Right atrium auricular region (tissue), 2 donors: ENCODE measurements around the gene PMEPA1. TPM values are rescaled to one million over a fixed set of nuclear protein-coding genes. Genes with fewer than 3 reads are reported as not detected.

ENCODE experiments used
- DNase-seq: peaks from one replicate; pipeline ENCODE4 v3.0.0-alpha.2; 2019; ENCODE audit warnings: low spot score
- H3K27ac ChIP-seq, 2 donors: fragments of 200-600 bp; sonication (generic); 1 replicate in 1 of 2; 2 replicates in 1 of 2; pipeline ENCODE4 v1.5.1; 2016 to 2019
- H3K27me3 ChIP-seq, 2 donors: fragments of 200-600 bp; sonication (generic); one replicate each; pipeline versions ENCODE4 v1.5.1 to v1.6.0; 2017 to 2019
- H3K36me3 ChIP-seq: fragments of 200-600 bp; sonication (generic); one replicate; pipeline ENCODE4 v1.5.1; 2016
- H3K4me1 ChIP-seq, 2 donors: fragments of 200-600 bp; sonication (generic); one replicate each; pipeline versions ENCODE4 v1.5.1 to v1.6.0; 2017 to 2019
- H3K4me3 ChIP-seq, 2 donors: fragments of 200-600 bp; sonication (generic); 1 replicate in 1 of 2; 2 replicates in 1 of 2; pipeline ENCODE4 v1.5.1; 2017 to 2019; ENCODE audit warnings: mild to moderate bottlenecking in 1 of 2, moderate library complexity in 1 of 2
- H3K9me3 ChIP-seq, 2 donors: fragments of 200-600 bp; sonication (generic); one replicate each; pipeline ENCODE4 v1.5.1; 2019
- total RNA-seq, 2 donors: library from RNA; depleted of rRNA; stranded (reverse); fragments of >200 nt; gene quantifications; one replicate each; pipeline ENCODE4 v1.1.0, GENCODE V29; 2016
- TF ChIP-seq, protein P1 (sequence below), 2 donors: fragments of 200-600 bp; sonication (generic); IDR thresholded peaks; one replicate each; pipeline ENCODE4 v1.5.1; 2019; ENCODE audit warnings: antibody characterized with exemption in 2 of 2

The PMEPA1 gene
- total RNA-seq, 2 donors from 2014 or later, result 12.5 to 16.7 TPM

- H3K4me1 ChIP-seq, result peaks cover 0 to 19% of the 10 kb centered on the region in 2 donors
- H3K36me3 ChIP-seq, result no peaks in the 10 kb centered on the region
- H3K4me3 ChIP-seq, result no peak overlapping the region
- H3K27me3 ChIP-seq, result no peaks in the 10 kb centered on the region
- TF ChIP-seq, protein P1, sequence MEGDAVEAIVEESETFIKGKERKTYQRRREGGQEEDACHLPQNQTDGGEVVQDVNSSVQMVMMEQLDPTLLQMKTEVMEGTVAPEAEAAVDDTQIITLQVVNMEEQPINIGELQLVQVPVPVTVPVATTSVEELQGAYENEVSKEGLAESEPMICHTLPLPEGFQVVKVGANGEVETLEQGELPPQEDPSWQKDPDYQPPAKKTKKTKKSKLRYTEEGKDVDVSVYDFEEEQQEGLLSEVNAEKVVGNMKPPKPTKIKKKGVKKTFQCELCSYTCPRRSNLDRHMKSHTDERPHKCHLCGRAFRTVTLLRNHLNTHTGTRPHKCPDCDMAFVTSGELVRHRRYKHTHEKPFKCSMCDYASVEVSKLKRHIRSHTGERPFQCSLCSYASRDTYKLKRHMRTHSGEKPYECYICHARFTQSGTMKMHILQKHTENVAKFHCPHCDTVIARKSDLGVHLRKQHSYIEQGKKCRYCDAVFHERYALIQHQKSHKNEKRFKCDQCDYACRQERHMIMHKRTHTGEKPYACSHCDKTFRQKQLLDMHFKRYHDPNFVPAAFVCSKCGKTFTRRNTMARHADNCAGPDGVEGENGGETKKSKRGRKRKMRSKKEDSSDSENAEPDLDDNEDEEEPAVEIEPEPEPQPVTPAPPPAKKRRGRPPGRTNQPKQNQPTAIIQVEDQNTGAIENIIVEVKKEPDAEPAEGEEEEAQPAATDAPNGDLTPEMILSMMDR (IDR thresholded peaks at IDR 0.05), result no peak
- DNase-seq, result no peak
- H3K27ac ChIP-seq, result no peak overlapping the region
- no peaks in the 10 kb centered on the region for H3K9me3 ChIP-seq
These were observed 33.8 kb upstream of the PMEPA1 start for GRCh38 chr20:57743450-57744095.

DNA sequence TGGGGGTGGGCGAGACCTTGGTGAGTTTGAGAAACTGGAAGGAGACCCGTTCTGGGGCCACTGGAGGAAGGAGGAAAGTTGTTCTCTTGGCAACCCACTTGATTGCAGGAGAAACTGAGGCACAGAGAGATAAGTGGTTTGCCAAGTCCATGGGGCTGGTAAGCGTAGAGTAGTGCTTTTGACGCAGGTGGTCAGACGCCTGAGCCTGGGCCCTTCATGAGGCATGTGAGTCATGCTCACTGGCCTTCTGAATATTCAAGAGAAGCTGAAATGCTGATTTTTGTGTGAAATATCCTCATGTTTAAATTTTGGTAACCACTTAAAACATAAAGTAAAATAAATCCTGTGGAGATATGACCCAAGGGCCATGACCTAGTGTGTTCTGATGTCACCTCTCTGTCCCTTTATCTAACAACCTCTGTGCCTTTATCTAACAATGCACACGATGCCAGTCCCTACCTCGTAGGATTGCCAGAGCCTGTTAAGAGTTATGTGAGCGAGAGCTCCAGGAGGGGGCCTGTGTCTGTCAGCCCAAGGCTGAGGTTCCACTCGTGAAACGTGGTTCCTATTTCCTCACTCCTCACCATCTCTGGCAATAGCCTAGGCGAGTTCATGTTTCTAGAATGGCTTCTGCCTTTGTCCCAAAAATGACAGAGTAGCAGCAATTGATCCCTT is 32.8 kb upstream of the PMEPA1 start:
- H3K27me3 ChIP-seq, result no peaks in the 10 kb centered on the region
- no peaks in the 10 kb centered on the region for H3K36me3 ChIP-seq
- H3K4me3 ChIP-seq, result no peak overlapping the region
- H3K4me1 ChIP-seq, result peaks cover 0 to 10% of the 10 kb centered on the region in 2 donors
- no peaks in the 10 kb centered on the region for H3K9me3 ChIP-seq
- no peak for DNase-seq
- TF ChIP-seq, protein P1 (IDR thresholded peaks at IDR 0.05), result no peak
- H3K27ac ChIP-seq, result no peak overlapping the region

DNA sequence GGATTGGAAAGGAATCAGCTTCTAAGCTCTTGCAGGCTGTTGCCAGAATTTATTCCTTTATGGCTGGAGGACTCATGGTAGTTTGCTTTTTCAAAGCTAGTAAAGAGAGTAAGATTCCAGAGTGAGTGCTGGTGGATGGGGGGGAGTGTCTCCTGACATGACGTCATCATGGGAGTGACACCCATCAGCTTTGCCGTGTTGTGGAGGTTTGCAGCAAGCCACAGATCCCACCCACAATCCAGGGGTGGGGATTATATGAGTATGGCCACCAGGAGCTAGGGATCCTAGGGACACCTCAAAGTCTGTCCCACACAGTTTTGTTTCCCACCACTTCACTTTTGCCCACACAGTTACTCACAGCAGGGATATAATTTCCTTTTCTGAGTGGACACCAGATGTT is 28.7 kb upstream of the PMEPA1 start:
- TF ChIP-seq, protein P1 (IDR thresholded peaks at IDR 0.05), result no peak
- Histone ChIP-seq H3K4me1 (no peaks in the 10 kb centered on the region), H3K27ac (no peak overlapping the region), H3K27me3 (no peaks in the 10 kb centered on the region), H3K4me3 (no peak overlapping the region), H3K9me3 (no peaks in the 10 kb centered on the region), H3K36me3 (no peaks in the 10 kb centered on the region)
- DNase-seq, result no peak

DNA sequence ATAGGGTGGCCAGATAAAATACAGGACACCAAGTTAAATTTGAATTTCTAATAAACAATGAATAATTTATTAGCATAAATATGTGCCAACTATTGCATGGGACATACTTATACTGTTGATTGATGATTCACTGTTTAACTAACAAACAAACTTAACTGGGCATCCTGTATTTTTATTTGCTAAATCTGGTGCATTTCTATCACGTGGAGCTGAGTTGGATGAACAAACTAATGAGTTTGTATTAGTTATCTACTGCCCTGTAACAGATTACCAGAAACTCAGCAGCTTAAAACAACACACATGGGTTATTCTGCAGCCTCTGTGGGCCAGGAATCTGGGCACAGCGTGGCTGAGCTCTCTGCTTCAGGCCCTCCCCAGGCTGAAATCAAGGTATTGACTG is 28.2 kb upstream of the PMEPA1 start:
- DNase-seq, result no peak
- Histone ChIP-seq H3K4me1 (no peaks in the 10 kb centered on the region), H3K27me3 (no peaks in the 10 kb centered on the region), H3K9me3 (no peaks in the 10 kb centered on the region), H3K36me3 (no peaks in the 10 kb centered on the region), H3K27ac (no peak overlapping the region), H3K4me3 (no peak overlapping the region)
- TF ChIP-seq, protein P1 (IDR thresholded peaks at IDR 0.05), result no peak

DNA sequence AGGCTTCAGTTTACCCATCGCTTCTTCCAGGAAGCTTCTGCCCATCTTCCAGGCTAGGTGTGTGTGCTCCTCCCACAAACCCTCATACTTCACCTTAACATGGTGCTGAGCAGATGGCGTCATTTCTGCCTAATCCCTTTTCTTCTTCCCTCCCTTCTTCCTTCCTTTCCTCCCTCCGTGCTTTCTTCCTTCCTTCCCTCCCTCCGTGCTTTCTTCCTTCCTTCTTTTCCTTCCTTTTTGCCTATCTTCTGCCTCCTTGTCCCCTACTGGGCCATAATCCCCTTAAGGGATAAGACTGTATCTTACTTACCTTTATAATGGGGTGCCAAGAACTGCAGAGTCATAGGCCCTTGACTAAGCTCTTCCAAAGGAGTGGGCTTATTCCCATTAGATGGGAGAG is 27.5 kb upstream of the PMEPA1 start:
- Histone ChIP-seq H3K36me3 (no peaks in the 10 kb centered on the region), H3K4me1 (no peaks in the 10 kb centered on the region), H3K4me3 (no peak overlapping the region), H3K9me3 (no peaks in the 10 kb centered on the region), H3K27ac (no peak overlapping the region), H3K27me3 (no peaks in the 10 kb centered on the region)
- TF ChIP-seq, protein P1 (IDR thresholded peaks at IDR 0.05), result no peak
- DNase-seq, result no peak
